Muscle of arm (tissue), 12 donors: ENCODE results near the gene PCSK2. TPM values are rescaled to one million over a fixed set of nuclear protein-coding genes. Genes with fewer than 3 reads are reported as not detected.

Source experiments
- DNase-seq: peaks from one replicate; pipeline ENCODE4 v3.0.0-alpha.2; 2013
- polyA plus RNA-seq, 12 donors: library from polyadenylated mRNA; unstranded; fragments of 120-200 nt; gene quantifications; one replicate each; pipeline ENCODE4 v1.2.1, GENCODE V29; 2013; ENCODE audit not compliant: insufficient read length in 12 of 12

The PCSK2 gene
- polyA plus RNA-seq, 12 donors: 0.38 to 13.4 (median 0.73) TPM; not detected in 2

DNA sequence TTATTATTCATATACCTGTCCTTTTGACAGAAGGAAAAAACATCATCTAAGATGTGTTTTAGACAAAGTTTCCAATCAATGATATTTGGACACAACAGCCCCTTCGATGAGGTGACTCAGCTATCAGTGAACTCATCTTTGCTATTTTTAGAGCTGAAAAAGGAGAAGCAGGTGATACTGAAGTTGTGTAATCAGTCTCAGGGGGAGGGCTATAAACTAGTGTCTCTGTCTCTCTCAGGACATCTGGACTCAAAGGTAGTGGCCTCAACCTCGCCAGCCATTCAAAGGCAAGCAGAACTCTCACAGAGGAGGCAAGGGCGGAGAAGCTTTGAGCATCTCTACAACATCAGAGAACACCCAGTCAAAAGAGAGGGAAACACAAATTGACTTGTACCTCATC lies 168.9 kb downstream of the PCSK2 start:
- no peak for DNase-seq

DNA sequence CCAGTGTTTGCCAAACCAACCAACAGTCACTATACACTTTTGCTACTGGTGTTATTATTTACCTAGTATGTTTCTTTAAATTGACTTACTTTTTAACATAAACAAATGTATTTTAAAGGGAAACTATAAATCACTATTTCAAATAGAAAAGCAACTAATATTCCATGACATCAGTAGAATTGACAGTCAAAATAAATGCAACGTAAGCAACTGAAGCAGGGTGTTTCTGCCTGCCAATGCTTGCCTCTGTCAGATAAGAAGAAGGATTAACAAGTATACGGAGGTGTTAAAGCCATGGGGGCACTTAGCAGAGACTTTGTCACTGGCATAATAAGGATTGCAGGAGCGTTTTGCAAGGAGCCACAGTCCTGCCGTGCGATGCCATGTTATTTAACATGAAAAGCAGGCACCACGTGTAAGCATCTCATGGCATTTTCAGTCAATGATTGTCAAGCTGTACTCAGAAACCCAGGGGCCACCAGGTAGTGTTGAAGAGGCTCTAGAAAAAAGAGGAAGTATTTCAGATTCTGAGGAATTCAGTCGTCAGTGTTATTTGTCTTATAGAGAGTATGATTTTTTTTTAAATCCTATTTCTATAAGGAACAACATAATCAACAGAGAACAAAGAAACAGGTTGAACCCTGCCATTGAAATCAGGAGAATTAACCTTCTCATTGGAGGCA lies 172.6 kb downstream of the PCSK2 start:
- DNase-seq: no peak

- no peak for DNase-seq
These were observed 176.6 kb downstream of the PCSK2 start for GRCh38 chr20:17403461-17403860.

- no peak for DNase-seq
These were observed 179.3 kb downstream of the PCSK2 start for GRCh38 chr20:17406051-17406590.

- DNase-seq: no peak
These were observed 180.7 kb downstream of the PCSK2 start for GRCh38 chr20:17407550-17407949.

- DNase-seq: no peak
These were observed 190.4 kb downstream of the PCSK2 start for GRCh38 chr20:17417225-17417624.

DNA sequence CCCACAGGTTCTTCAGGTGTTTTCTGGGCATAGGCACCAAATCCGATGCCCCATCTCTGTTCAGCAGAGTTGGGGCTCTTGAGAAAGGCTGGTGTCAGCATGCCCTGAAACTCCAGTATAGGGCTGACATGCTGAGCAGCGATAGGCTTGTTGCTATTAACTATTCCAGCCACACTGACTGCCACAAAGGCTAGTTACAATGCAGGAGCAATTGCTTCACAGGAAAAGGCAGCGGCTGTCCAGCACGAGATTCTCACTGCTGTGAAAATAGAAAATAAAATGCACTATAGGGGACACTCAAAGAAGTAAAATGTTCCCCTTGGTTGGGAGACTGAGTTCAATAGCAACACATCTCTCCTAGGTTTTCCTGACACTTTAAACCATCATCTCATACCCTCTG lies 191.9 kb downstream of the PCSK2 start:
- no peak for DNase-seq

DNA sequence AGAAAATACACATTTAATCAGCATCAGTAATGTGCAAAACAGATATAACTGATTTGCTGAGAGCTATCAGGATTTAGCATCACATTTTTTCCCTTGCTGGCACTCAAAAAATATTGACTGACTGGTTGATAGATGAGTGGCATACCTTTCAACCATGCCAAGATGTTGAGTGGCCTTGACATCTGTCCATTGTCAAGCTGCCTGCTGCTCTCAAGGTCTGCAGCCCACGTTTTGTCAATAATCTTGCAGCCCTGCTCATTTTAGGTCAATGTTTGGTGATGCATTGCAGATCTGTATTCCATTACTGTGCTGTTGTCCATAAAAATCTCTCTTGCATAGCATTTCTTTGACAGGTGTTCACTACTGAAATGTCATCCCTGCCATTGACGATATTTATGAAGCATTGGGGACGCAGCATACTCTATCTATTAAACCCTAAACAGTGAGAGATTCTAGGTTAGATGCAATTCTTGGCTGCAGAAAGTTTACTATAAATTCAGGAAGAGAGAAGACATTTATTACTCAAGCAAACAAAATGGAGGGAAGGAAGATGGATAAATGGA lies 192.7 kb downstream of the PCSK2 start:
- DNase-seq: no peak

DNA sequence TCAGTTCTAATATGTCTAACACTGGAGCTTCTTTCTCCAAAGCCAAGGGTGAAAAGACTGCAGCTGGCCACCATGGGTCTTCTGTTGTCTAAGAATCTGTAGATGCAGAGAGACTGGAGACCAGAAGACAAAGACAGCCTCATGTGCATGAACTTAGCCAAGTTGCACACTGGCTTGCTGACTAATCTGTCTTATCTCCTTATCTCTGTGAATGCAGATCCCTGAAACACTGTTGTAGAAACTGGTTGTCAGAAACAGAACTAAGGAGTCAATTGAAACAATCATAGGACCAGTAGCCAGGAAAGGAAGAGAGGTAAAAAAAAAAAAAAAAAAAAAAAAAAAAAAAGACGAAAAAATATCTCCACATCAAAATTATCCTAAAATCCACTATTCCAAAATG lies 194.7 kb downstream of the PCSK2 start:
- DNase-seq: no peak

DNA sequence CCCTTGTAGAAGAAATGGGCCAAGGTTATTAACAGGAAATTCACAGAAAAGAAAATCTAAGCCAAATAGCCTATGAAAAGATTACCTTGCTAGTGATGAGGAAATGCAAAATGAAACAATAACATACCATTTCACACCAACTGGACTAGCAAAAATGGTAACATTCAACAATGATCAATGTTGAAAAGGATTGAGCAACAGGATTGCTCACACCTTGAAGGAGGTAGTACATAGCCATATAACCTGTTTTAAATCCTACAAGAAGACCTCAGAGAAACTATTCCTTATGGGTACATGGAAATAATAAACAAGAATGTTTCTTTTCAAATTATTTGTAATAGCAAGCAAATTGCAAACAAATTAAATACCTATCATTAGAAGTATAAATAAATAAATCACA lies 196.9 kb downstream of the PCSK2 start:
- DNase-seq: no peak

- DNase-seq: no peak
These were observed 200.8 kb downstream of the PCSK2 start for GRCh38 chr20:17427638-17428037.

DNA sequence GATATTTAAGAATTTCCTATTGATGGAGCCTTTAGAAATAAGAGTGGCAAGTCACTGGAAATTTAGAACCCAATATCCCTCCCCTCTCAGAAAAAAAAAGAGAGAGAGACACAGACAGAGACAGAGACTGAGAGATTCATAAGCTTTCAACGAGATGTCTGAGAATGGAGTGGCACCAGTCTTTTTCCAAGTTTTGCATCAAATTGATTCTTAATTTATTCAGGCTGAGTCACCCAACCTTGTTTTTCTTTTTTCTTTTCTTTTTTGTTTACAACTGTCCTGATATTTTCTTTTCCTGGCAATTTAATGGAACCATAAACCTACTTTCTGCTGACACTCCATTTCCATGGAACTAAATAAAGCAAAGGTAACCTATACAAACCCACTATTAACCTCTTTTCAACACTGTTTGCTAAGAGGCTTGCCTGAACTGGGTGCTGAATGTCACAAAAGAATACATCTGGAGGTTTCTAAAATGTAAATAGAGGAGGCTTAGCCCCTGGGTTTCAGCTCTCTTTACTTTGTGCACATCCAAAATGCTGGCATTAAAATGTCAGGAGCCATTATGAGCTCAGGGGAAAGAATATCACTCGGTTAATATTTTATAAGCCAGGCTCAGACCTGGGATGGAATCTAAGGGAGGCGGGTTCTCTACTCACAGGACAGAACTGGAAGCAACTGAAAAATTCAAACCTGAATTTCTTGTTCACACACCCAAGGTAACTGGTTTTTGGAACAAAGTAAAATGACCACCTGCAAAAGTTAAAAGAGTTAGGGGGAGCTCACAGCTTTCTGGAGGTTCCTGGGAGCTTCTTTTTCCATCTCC lies 203.5 kb downstream of the PCSK2 start:
- no peak for DNase-seq

DNA sequence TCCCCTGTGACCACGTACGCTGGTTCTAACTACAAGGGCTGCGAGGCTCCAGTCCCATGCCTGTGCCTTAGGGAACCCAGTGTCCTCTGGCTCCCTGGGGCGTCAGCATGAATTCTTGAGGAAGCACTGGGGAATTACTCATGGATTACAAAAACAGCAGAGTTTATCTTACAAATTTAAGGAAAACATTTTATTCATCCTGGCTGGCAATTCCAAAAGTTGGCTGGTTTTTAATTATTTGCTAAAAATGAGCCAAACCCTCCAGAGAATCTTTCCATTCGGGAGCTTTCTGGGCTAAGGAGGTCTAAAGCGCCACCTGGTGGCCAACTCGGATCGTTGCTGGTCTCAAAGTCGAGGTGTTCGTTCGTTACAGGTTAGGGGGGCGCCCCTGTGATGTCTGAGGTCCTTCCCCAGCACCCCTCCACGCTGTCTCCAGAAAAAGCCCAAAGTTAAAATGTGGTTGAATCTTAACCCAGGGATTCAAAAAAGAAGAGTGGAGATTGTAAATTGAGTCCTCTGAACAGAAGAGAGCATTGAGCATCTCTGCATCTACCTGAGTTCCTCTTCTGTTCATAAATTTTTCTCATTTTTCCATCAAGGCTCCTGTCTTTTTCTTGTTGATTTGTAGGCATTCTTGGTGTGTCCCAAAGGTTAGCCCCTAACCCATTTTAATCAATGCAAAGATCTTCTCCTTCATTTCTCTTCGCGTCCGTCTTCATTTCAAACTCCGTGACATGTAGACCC lies 205.0 kb downstream of the PCSK2 start:
- DNase-seq: peak; percentile 50

DNA sequence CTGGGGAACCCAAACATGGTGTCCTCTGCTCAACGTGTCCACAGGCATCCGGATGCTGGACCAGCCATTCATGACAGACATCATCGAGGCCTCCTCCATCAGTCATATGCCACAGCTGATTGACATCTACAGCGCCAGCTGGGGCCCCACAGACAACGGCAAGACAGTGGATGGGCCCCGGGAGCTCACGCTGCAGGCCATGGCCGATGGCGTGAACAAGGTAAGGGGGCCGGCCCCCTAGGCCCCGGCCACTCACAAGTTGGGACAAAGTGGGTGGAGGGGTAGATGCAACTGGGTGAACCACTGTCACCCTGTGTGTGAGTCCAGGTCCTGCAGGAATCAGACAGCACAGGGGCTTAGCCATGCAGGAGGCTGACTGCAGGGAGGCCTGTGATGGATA lies 209.8 kb downstream of the PCSK2 start:
- no peak for DNase-seq

- no peak for DNase-seq
These were observed 210.4 kb downstream of the PCSK2 start for GRCh38 chr20:17437251-17437650.

- DNase-seq: no peak
These were observed 211.7 kb downstream of the PCSK2 start for GRCh38 chr20:17438436-17439039.

DNA sequence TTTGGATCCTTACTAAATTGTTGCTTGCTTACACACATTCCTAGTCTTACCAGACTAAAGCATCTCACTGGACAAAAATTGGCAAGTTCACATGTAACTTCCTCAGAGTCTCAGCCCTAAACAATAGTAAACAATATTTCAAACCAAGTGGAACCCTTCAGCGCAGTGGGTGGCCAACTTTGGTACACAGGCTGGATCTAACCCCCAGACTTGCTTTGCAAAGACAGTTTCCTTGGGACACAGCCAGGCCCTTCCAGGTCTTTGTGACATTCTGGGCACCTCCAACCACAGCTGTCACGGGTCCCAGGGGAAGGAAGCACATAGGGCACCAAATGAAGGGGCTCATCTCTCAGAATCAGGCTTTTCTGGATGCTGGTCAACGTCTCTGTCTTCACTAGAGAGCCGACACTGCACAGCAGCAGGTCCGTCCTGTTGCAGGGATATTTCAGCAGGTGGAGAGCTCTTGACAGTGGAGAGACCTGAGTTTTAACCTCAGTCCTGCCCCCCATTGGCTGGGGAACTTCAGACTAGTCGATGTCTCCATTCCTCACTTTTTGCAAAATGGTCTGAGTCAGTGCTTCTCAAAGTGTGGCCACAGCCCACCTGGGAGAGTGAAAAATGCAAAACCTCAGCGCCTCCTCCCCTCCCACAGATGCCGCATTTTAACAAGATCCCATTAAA lies 212.9 kb downstream of the PCSK2 start:
- no peak for DNase-seq

DNA sequence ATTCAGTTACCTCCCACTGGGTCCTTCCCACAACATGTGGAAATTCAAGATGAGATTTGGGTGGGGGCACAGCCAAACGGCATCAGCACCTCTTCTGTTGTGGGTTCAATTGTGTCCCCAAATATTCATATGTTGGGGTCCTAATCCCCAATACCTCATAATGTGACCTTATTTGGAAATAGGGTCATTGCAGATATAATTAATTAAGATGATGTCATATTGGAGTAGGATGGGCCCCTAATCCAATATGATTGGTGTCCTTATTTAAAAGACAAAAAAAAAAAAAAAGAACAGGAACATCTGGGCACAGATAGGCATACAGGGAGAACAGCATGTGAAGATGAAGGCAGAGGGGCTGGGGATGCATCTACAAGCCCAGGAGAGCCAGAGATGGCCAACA lies 214.9 kb downstream of the PCSK2 start:
- no peak for DNase-seq

DNA sequence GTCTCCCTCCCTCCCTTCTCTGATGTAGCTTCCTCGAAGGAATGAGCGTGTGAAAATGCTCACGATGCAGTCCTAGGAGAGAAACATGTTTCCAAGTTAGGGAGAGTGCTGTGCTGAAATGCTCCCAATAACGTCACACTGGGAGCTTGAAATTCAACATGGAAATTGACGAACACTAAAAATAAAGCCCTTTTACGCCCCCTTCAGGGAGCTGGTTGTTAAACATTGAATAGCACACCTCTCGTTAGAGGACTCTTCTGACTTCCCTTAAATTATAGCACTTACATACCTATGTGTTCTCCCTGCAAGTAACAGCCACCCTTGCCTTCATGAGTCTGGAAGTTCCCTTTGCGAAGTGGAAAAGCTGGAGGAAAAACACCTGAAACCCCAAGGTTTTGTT lies 215.7 kb downstream of the PCSK2 start:
- DNase-seq: no peak

DNA sequence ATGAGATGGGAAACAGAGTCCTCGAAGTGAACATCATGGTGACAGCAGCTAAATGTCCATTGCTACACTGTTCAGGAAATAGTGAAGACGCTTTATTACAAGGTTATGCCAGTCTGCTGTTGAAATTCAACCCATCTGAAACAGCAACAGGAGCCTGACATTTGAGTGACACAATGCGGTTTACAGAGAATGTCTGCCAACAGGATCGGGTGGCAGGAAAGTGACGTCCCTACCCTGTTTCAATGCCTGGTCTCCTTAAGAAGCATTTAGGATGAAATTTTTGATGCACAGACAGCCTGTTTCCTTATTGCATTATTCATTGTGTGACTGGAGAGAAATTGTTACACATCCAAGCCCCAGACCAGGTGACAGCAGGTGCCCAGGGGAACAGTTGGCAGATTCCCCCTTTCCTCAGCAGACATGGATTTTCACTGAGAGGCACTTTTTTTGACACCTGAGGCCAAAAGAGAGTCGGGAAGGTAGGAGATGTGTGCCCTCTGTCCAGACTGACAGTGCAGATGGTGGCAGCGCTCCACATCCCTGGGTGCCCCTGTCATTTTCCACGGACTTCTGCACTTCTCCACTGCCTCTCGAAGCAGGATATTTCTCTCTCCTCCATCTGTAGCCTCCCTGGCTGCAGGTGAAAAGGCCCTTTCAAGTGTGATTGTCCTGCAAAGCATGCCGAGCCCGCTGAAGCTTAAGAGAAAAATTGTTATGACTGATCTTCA lies 216.5 kb downstream of the PCSK2 start:
- no peak for DNase-seq
